ENCODE data around the gene GAST. TPM values are rescaled to one million over a fixed set of nuclear protein-coding genes. Genes with fewer than 3 reads are reported as not detected.

GAST gene
- total and polyA plus RNA-seq, 2 of the 13 experiments (the other 11 are each of a cell fraction or from before 2014, with no cell fraction given), result 0.32 to 0.42 TPM

DNA sequence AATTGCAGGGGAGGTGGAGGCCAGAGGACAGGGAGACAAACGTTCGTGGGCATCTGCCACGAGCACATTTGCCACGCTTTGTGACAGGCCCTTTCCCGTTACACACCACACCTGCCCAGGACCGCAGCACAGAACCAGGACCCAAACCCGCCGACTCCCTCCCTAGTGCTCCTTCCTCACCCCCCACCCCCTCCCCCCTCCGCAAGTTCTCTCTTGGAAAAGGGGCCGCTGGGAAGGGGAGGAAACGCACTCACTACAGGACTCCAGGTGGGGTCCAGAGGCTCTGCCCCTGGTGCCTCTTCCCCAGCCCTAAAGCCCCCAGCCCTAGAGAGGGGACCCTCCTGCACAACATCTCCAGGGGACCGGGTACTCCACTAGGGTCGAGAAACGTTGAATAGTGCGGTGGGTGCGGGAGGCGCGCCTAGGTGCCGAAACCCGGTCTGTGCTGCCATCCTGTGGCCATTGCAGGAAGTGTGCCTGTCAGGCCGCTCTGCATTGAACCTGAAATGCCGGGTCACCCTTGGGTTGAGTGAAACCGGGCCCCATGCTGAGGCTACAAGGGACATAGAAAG, 45.3 kb upstream of the GAST start:
- Histone ChIP-seq H3K36me3 (replicated peaks in 1 of 2; ENCODE audit: control insufficient read depth in 1 of 2, insufficient read depth in 2 of 2, low read length in 2 of 2) (no peaks in the 10 kb centered on the region), H3K9ac (ENCODE audit: insufficient read depth, low read depth, low read length) (peak overlapping the region; percentile 59), H3K9me3 (ENCODE audit: low read length) (no peaks in the 10 kb centered on the region), H3K4me3 (replicated peaks in 1 of 3; ENCODE audit: insufficient read depth in 1 of 3, low read depth in 2 of 3, low read length in 3 of 3) (peak overlapping the region; percentile 54 to 80 (median 55)), H3K4me2 (ENCODE audit: low read depth, low read length) (peak overlapping the region; percentile 100), H3K27me3 (ENCODE audit: control insufficient read depth in 1 of 2, insufficient read depth in 2 of 2, low read length in 2 of 2) (peaks cover 0 to 16% of the 10 kb centered on the region in 2 experiments; a peak in 2 of 5 replicates), H3K79me2 (ENCODE audit: insufficient read depth, low read length) (no peaks in the 10 kb centered on the region), H4K20me1 (ENCODE audit: insufficient read depth, low read length) (no peaks in the 10 kb centered on the region), H3K4me1 (ENCODE audit: insufficient read depth, low read length) (peaks cover 47% of the 10 kb centered on the region), H2AFZ (ENCODE audit: low read length) (peak overlapping the region; percentile 92), H3K27ac (ENCODE audit: extremely low read length, insufficient read depth, low read length) (no peak overlapping the region)
- ChIA-PET POLR2A (interaction anchor here (0.9 to 6.3 kb wide), 3 partner anchors 10 to 22 kb away, joined by 3 to 102 read pairs (median 21); partner anchors contain the start of gene EIF1), CTCF (ENCODE audit: low intra/inter-chr PET ratio, low total read pairs) (interaction anchor here (0.6 to 8.5 kb wide), 10 partner anchors 10 to 863 kb away, joined by 3 to 242 read pairs (median 4); partner anchors contain the start of gene EIF1)
- no TSS peak for BruUV-seq (replicated peaks)
- peak; percentile 98 for FAIRE-seq
- DNase-seq (ENCODE audit: low spot score), result peak; percentile 75
- in situ Hi-C loops (cut with HindIII; ENCODE audit: extremely low pct_ligation_motif_present, low pct_unique_long_range_greater_than_20kb) (no loop called here), intact Hi-C loops (cut with micrococcal nuclease; ENCODE audit: unreplicated experiment) (loop anchor here (1.0 to 10.0 kb wide), 6 partner anchors 18 to 1052 kb away; partner anchors contain the start of gene EIF1)
- ATAC-seq, result peak; percentile 77
- under 1% methylated on average over 17 of the region's 23 CpGs for WGBS (ENCODE audit: low lambda C conversion rate)
- TF ChIP-seq CBX1 (IDR thresholded peaks at IDR 0.05; ENCODE audit: low read depth) (peak; percentile 14), JUN (CRISPR knock-in tag; IDR thresholded peaks at IDR 0.05) (no peak), ZNF543 (CRISPR knock-in tag; IDR thresholded peaks at IDR 0.05) (no peak; the same call in 1 of the 2 replicates), SP1 (IDR thresholded peaks at IDR 0.05) (no peak), SP1 (CRISPR knock-in tag; IDR thresholded peaks at IDR 0.05) (no peak), ZBTB43 (CRISPR knock-in tag; conservative IDR thresholded peaks at IDR 0.05) (0 out of 2 replicates have a peak, but pooled peaks have one; percentile 29), FOXC1 (CRISPR knock-in tag; IDR thresholded peaks at IDR 0.05; ENCODE audit: borderline replicate concordance) (no peak), ZFP37 (CRISPR knock-in tag; IDR thresholded peaks at IDR 0.05; ENCODE audit: borderline replicate concordance) (no peak), CC2D1A (CRISPR knock-in tag; IDR thresholded peaks at IDR 0.05) (no peak), ZNF607 (CRISPR knock-in tag; IDR thresholded peaks at IDR 0.05; ENCODE audit: borderline replicate concordance) (no peak)
- TF ChIP-seq, protein P1, sequence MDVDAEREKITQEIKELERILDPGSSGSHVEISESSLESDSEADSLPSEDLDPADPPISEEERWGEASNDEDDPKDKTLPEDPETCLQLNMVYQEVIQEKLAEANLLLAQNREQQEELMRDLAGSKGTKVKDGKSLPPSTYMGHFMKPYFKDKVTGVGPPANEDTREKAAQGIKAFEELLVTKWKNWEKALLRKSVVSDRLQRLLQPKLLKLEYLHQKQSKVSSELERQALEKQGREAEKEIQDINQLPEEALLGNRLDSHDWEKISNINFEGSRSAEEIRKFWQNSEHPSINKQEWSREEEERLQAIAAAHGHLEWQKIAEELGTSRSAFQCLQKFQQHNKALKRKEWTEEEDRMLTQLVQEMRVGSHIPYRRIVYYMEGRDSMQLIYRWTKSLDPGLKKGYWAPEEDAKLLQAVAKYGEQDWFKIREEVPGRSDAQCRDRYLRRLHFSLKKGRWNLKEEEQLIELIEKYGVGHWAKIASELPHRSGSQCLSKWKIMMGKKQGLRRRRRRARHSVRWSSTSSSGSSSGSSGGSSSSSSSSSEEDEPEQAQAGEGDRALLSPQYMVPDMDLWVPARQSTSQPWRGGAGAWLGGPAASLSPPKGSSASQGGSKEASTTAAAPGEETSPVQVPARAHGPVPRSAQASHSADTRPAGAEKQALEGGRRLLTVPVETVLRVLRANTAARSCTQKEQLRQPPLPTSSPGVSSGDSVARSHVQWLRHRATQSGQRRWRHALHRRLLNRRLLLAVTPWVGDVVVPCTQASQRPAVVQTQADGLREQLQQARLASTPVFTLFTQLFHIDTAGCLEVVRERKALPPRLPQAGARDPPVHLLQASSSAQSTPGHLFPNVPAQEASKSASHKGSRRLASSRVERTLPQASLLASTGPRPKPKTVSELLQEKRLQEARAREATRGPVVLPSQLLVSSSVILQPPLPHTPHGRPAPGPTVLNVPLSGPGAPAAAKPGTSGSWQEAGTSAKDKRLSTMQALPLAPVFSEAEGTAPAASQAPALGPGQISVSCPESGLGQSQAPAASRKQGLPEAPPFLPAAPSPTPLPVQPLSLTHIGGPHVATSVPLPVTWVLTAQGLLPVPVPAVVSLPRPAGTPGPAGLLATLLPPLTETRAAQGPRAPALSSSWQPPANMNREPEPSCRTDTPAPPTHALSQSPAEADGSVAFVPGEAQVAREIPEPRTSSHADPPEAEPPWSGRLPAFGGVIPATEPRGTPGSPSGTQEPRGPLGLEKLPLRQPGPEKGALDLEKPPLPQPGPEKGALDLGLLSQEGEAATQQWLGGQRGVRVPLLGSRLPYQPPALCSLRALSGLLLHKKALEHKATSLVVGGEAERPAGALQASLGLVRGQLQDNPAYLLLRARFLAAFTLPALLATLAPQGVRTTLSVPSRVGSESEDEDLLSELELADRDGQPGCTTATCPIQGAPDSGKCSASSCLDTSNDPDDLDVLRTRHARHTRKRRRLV (CRISPR knock-in tag; IDR thresholded peaks at IDR 0.05), result no peak
- TF ChIP-seq, protein P2, sequence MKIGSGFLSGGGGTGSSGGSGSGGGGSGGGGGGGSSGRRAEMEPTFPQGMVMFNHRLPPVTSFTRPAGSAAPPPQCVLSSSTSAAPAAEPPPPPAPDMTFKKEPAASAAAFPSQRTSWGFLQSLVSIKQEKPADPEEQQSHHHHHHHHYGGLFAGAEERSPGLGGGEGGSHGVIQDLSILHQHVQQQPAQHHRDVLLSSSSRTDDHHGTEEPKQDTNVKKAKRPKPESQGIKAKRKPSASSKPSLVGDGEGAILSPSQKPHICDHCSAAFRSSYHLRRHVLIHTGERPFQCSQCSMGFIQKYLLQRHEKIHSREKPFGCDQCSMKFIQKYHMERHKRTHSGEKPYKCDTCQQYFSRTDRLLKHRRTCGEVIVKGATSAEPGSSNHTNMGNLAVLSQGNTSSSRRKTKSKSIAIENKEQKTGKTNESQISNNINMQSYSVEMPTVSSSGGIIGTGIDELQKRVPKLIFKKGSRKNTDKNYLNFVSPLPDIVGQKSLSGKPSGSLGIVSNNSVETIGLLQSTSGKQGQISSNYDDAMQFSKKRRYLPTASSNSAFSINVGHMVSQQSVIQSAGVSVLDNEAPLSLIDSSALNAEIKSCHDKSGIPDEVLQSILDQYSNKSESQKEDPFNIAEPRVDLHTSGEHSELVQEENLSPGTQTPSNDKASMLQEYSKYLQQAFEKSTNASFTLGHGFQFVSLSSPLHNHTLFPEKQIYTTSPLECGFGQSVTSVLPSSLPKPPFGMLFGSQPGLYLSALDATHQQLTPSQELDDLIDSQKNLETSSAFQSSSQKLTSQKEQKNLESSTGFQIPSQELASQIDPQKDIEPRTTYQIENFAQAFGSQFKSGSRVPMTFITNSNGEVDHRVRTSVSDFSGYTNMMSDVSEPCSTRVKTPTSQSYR (CRISPR knock-in tag; IDR thresholded peaks at IDR 0.05; ENCODE audit: borderline replicate concordance), result no peak
- TF ChIP-seq, protein P3, sequence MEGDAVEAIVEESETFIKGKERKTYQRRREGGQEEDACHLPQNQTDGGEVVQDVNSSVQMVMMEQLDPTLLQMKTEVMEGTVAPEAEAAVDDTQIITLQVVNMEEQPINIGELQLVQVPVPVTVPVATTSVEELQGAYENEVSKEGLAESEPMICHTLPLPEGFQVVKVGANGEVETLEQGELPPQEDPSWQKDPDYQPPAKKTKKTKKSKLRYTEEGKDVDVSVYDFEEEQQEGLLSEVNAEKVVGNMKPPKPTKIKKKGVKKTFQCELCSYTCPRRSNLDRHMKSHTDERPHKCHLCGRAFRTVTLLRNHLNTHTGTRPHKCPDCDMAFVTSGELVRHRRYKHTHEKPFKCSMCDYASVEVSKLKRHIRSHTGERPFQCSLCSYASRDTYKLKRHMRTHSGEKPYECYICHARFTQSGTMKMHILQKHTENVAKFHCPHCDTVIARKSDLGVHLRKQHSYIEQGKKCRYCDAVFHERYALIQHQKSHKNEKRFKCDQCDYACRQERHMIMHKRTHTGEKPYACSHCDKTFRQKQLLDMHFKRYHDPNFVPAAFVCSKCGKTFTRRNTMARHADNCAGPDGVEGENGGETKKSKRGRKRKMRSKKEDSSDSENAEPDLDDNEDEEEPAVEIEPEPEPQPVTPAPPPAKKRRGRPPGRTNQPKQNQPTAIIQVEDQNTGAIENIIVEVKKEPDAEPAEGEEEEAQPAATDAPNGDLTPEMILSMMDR (CRISPR knock-in tag; IDR thresholded peaks at IDR 0.05), result peak; percentile 99

All from HepG2 (cell line).